ENCODE measurements around the gene C1QL2. TPM values are rescaled to one million over a fixed set of nuclear protein-coding genes. Genes with fewer than 3 reads are reported as not detected.

The C1QL2 gene
- total RNA-seq, 2 experiments from 2014 or later: not detected

DNA sequence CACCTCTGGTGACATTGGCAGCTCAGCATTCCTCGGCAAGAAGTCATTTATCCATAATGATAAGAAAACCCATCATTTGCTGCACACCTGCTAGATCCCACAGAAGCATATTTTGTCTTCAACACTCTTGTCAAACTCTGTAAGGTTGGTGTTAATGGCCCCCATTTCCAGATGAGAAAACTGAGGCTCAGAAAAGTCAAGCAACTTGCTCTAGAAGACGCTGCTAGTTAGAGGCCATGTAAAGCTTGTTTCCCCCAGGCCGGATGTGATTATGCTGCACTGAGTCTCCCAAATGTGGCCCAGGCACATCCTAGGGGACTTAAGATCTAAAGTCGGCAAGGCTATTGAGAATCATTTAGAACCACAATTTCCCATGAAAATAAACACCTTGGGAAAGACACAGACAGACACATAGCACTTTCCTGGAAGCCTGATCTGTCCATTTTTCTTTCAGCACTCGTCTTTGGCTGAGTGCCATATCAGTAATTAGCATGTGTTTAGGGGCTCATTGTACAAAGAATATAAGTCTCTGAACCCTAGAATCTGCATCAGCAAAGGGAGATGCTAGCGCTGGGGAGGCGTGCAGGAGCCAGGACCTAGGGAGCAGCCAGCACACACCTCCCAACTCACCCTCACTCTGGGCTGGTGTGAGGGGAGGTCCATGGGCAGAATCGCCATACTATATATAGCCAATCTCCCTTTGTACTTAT lies 39.3 kb downstream of the C1QL2 start:
- H3K27ac Mint-ChIP-seq: no peak overlapping the region
- no peak overlapping the region for H3K4me3 Mint-ChIP-seq
- no peaks in the 10 kb centered on the region for H3K4me1 Mint-ChIP-seq (ENCODE audit: low read depth)
- no peaks in the 10 kb centered on the region for H3K9me3 Mint-ChIP-seq
- intact Hi-C loops (cut with micrococcal nuclease): no loop called here
- ChIA-PET POLR2A (no interaction called here), CTCF (no interaction called here)
- H3K36me3 Mint-ChIP-seq (ENCODE audit: low read depth): no peaks in the 10 kb centered on the region
- ATAC-seq (no peak), DNase-seq (no peak)
- TF ChIP-seq, protein P1, sequence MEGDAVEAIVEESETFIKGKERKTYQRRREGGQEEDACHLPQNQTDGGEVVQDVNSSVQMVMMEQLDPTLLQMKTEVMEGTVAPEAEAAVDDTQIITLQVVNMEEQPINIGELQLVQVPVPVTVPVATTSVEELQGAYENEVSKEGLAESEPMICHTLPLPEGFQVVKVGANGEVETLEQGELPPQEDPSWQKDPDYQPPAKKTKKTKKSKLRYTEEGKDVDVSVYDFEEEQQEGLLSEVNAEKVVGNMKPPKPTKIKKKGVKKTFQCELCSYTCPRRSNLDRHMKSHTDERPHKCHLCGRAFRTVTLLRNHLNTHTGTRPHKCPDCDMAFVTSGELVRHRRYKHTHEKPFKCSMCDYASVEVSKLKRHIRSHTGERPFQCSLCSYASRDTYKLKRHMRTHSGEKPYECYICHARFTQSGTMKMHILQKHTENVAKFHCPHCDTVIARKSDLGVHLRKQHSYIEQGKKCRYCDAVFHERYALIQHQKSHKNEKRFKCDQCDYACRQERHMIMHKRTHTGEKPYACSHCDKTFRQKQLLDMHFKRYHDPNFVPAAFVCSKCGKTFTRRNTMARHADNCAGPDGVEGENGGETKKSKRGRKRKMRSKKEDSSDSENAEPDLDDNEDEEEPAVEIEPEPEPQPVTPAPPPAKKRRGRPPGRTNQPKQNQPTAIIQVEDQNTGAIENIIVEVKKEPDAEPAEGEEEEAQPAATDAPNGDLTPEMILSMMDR (IDR thresholded peaks at IDR 0.05): no peak
- H3K27me3 Mint-ChIP-seq: peaks cover 2% of the 10 kb centered on the region

GRCh38 chr2:119117891-119118882 lies 40.4 kb downstream of the C1QL2 start:
- peaks cover 3% of the 10 kb centered on the region for H3K27me3 Mint-ChIP-seq
- TF ChIP-seq, protein P1 (IDR thresholded peaks at IDR 0.05): no peak
- H3K4me3 Mint-ChIP-seq: no peak overlapping the region
- CTCF ChIA-PET: no interaction called here
- DNase-seq (no peak), ATAC-seq (no peak)
- no peaks in the 10 kb centered on the region for H3K36me3 Mint-ChIP-seq (ENCODE audit: low read depth)
- no peaks in the 10 kb centered on the region for H3K4me1 Mint-ChIP-seq (ENCODE audit: low read depth)
- H3K9me3 Mint-ChIP-seq: no peaks in the 10 kb centered on the region
- intact Hi-C loops (cut with micrococcal nuclease): no loop called here
- no peak overlapping the region for H3K27ac Mint-ChIP-seq
- POLR2A ChIA-PET: no interaction called here

DNA sequence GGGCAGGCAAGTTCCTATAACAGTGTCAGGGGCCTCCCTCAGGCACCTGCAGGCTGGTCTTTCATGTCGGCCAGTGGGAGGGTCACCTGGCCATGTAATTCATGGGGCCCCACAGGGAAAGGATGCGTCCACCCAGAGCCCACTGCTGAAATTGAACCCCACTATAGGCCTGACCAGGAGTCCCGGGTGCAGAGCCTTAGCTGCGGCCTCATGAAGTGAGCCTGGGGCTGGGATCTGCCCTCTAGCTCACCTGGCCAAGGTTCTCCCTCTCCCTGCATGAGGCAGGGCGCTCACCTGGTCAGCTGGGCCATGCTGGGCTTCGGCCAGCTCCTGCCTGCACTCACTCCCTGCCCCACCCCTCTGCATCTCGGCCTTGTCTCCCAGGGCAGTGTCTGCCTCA lies 41.1 kb downstream of the C1QL2 start:
- CTCF ChIA-PET: no interaction called here
- intact Hi-C loops (cut with micrococcal nuclease): no loop called here
- no peaks in the 10 kb centered on the region for H3K9me3 Mint-ChIP-seq
- TF ChIP-seq, protein P1 (IDR thresholded peaks at IDR 0.05): no peak
- no peak overlapping the region for H3K4me3 Mint-ChIP-seq
- H3K27ac Mint-ChIP-seq: no peak overlapping the region
- no peak for ATAC-seq
- peaks cover 3% of the 10 kb centered on the region for H3K27me3 Mint-ChIP-seq
- DNase-seq: no peak
- H3K4me1 Mint-ChIP-seq (ENCODE audit: low read depth): no peaks in the 10 kb centered on the region
- POLR2A ChIA-PET: no interaction called here
- no peaks in the 10 kb centered on the region for H3K36me3 Mint-ChIP-seq (ENCODE audit: low read depth)

GRCh38 chr2:119116411-119117295 lies 41.9 kb downstream of the C1QL2 start:
- ATAC-seq: no peak

More at GRCh38 chr2:119116411-119117295, 41.9 kb downstream of the C1QL2 start:
- H3K4me1 Mint-ChIP-seq (ENCODE audit: low read depth): no peaks in the 10 kb centered on the region
- intact Hi-C loops (cut with micrococcal nuclease): no loop called here
- POLR2A ChIA-PET: no interaction called here
- TF ChIP-seq, protein P1 (IDR thresholded peaks at IDR 0.05): no peak
- DNase-seq: no peak
- H3K27me3 Mint-ChIP-seq: peaks cover 1% of the 10 kb centered on the region
- CTCF ChIA-PET: no interaction called here
- no peak overlapping the region for H3K4me3 Mint-ChIP-seq
- H3K36me3 Mint-ChIP-seq (ENCODE audit: low read depth): no peaks in the 10 kb centered on the region
- peaks cover 1% of the 10 kb centered on the region for H3K9me3 Mint-ChIP-seq
- no peak overlapping the region for H3K27ac Mint-ChIP-seq
